Neural crest cell (in vitro differentiated cells): ENCODE results near the gene B3GLCT. TPM values are rescaled to one million over a fixed set of nuclear protein-coding genes. Genes with fewer than 3 reads are reported as not detected.

Experiments
- DNase-seq: peaks from one replicate; pipeline ENCODE4 v3.0.0; 2021; ENCODE audit warnings: low read depth, mixed read lengths, low spot score
- H3K27ac Mint-ChIP-seq: one replicate; pipeline ENCODE4 v1.8.0; 2021; ENCODE audit warnings: mild to moderate bottlenecking, mixed read lengths; ENCODE audit not compliant: unreplicated experiment
- H3K27me3 Mint-ChIP-seq: 2 replicates; pipeline ENCODE4 v1.8.0; 2021; ENCODE audit warnings: low read depth, mild to moderate bottlenecking, mixed read lengths
- H3K36me3 Mint-ChIP-seq: 2 replicates; pipeline ENCODE4 v1.8.0; 2021; ENCODE audit warnings: low read depth, mild to moderate bottlenecking, mixed read lengths
- H3K4me1 Mint-ChIP-seq: 2 replicates; pipeline ENCODE4 v1.8.0; 2021; ENCODE audit warnings: mixed read lengths
- H3K4me3 Mint-ChIP-seq: one replicate; pipeline ENCODE4 v1.8.0; 2021; ENCODE audit warnings: mild to moderate bottlenecking, mixed read lengths
- H3K9me3 Mint-ChIP-seq: 2 replicates; pipeline ENCODE4 v1.8.0; 2021; ENCODE audit warnings: mixed read lengths
- total RNA-seq: library from RNA; stranded (reverse); gene quantifications from 2 replicates; pipeline ENCODE4 v1.2.1, GENCODE V29; 2021
- TF ChIP-seq, protein P1 (sequence below): fragments of 200-600 bp; sonication (generic); conservative IDR thresholded peaks from 2 replicates; pipeline ENCODE4 v1.5.0; 2021; ENCODE audit warnings: antibody characterized with exemption, mild to moderate bottlenecking

B3GLCT gene
- total RNA-seq, 1 donor from 2014 or later, result 16.8 TPM

DNA sequence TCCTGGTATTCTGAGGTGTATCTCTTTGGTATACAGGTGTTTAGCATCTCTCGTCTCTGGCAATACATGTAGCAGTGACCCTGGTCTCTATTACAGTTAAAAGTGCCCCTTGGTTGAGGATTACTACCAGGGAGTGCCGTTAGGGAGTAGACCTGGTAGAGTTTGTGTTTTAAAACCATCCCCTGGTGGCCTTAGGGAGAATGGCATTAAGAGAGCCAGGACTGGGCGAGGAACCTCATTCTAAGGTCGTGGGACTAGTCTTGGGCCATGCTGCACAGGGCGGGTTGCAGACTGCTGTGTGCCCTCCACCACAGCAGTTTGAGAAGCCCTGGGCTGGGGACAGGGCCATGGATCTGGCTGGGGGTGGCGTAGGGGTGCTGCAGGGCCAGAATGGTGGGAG, 35.0 kb downstream of the B3GLCT start:
- Mint-ChIP-seq H3K9me3 (peaks cover 2% of the 10 kb centered on the region), H3K36me3 (peaks cover 19% of the 10 kb centered on the region), H3K27me3 (no peaks in the 10 kb centered on the region), H3K27ac (peak overlapping the region; percentile 45), H3K4me1 (peaks cover 19% of the 10 kb centered on the region), H3K4me3 (no peak overlapping the region)
- no peak for DNase-seq
- TF ChIP-seq, protein P1, sequence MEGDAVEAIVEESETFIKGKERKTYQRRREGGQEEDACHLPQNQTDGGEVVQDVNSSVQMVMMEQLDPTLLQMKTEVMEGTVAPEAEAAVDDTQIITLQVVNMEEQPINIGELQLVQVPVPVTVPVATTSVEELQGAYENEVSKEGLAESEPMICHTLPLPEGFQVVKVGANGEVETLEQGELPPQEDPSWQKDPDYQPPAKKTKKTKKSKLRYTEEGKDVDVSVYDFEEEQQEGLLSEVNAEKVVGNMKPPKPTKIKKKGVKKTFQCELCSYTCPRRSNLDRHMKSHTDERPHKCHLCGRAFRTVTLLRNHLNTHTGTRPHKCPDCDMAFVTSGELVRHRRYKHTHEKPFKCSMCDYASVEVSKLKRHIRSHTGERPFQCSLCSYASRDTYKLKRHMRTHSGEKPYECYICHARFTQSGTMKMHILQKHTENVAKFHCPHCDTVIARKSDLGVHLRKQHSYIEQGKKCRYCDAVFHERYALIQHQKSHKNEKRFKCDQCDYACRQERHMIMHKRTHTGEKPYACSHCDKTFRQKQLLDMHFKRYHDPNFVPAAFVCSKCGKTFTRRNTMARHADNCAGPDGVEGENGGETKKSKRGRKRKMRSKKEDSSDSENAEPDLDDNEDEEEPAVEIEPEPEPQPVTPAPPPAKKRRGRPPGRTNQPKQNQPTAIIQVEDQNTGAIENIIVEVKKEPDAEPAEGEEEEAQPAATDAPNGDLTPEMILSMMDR, result peak; percentile 36

- Mint-ChIP-seq H3K27ac (no peak overlapping the region), H3K4me3 (no peak overlapping the region), H3K36me3 (peaks cover 16% of the 10 kb centered on the region), H3K9me3 (peaks cover 2% of the 10 kb centered on the region), H3K4me1 (peaks cover 18% of the 10 kb centered on the region), H3K27me3 (no peaks in the 10 kb centered on the region)
- TF ChIP-seq, protein P1, result peak; percentile 82
- DNase-seq, result no peak
Measured at GRCh38 chr13:31236211-31236786, 36.5 kb downstream of the B3GLCT start.

DNA sequence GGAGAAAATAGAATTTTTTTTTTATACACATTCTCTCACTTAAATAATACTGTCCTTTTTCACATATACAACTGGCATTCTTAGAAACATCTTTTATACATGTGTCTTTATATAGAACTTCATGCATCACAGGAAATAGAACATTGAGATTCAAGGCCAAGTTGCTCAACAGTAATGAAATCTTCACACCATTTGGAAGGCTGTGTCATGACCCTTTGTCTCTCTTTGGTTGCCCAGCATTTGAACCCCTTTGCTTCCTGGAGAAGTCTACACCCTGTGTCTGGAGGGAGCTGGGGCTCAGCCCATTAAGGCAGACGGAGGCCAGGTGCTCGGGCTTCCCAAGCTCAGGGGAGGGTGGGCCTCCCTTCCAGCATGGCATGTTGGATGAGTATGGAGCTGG, 41.1 kb downstream of the B3GLCT start:
- TF ChIP-seq, protein P1, result no peak
- H3K9me3 Mint-ChIP-seq, result peaks cover 2% of the 10 kb centered on the region
- H3K36me3 Mint-ChIP-seq, result peaks cover 8% of the 10 kb centered on the region
- peaks cover 18% of the 10 kb centered on the region for H3K4me1 Mint-ChIP-seq
- H3K27ac Mint-ChIP-seq, result no peak overlapping the region
- H3K27me3 Mint-ChIP-seq, result no peaks in the 10 kb centered on the region
- no peak for DNase-seq
- no peak overlapping the region for H3K4me3 Mint-ChIP-seq

DNA sequence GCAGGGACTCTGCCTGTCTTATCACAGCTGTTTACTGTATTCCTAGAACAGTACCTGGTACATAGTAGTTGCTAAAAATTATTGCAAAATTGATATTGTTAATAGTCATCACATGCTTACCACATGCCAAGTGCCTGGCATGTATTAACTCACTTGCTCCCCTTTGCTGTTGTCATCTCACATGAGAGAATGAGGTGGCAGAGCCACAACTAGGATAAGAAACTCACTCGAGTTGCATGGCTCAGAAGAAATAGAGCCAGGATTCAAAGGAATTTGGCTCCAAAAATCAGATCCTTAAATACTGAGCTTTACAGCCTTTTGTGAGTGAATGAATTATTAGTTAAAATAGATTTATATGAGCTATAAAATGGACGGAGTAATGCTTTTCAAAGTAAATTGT, 42.6 kb downstream of the B3GLCT start:
- H3K4me1 Mint-ChIP-seq, result peaks cover 12% of the 10 kb centered on the region
- peaks cover 8% of the 10 kb centered on the region for H3K36me3 Mint-ChIP-seq
- H3K27me3 Mint-ChIP-seq, result no peaks in the 10 kb centered on the region
- DNase-seq, result no peak
- no peaks in the 10 kb centered on the region for H3K9me3 Mint-ChIP-seq
- TF ChIP-seq, protein P1, result no peak
- no peak overlapping the region for H3K4me3 Mint-ChIP-seq
- H3K27ac Mint-ChIP-seq, result no peak overlapping the region

DNA sequence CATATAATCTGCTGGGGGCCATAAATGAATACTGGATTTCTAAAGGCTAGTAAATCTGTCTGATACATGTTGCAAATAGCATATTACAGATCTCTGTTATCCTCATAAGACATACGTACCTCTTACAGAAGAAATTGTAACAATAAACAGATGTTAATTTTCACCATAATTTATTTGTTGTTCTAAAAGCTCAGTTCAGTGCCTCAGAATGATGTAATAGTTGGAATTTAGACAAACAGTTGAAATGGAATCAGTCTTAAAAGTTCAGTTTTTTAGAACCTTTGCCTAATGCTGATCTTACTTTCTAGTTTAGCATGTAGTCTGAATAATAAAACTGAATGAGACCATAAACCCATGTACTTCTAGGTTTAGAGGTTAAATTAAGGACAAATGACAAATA, 43.1 kb downstream of the B3GLCT start:
- Mint-ChIP-seq H3K9me3 (no peaks in the 10 kb centered on the region), H3K27me3 (no peaks in the 10 kb centered on the region), H3K27ac (no peak overlapping the region), H3K36me3 (peaks cover 8% of the 10 kb centered on the region), H3K4me1 (peaks cover 12% of the 10 kb centered on the region), H3K4me3 (no peak overlapping the region)
- TF ChIP-seq, protein P1, result no peak
- DNase-seq, result no peak
